Lower leg skin (tissue), 4 donors: ENCODE data around the gene LACC1. TPM values are rescaled to one million over a fixed set of nuclear protein-coding genes. Genes with fewer than 3 reads are reported as not detected.

Experiments
- DNase-seq, 2 donors: peaks; one replicate each; pipeline ENCODE4 v3.0.0-alpha.2; 2019; ENCODE audit warnings: low spot score in 2 of 2
- H3K4me3 ChIP-seq: fragments of 200-600 bp; sonication (generic); 2 replicates; pipeline ENCODE4 v1.5.1; 2017; ENCODE audit warnings: mild to moderate bottlenecking, low read depth; ENCODE audit not compliant: poor library complexity, severe bottlenecking
- CTCF ChIP-seq, 3 donors: fragments of 450-650 bp; IDR thresholded peaks; one replicate each; pipeline ENCODE4 v1.5.1; 2016; ENCODE audit warnings: antibody characterized with exemption in 3 of 3, mild to moderate bottlenecking in 3 of 3, moderate library complexity in 2 of 3
- POLR2A ChIP-seq, 2 donors: fragments of 450-650 bp; IDR thresholded peaks; one replicate each; pipeline ENCODE4 v1.6.1; 2016 to 2017; ENCODE audit warnings: antibody characterized with exemption in 2 of 2, mild to moderate bottlenecking in 1 of 2, moderate library complexity in 1 of 2
- WGBS, 2 donors: methylation state at CpG; one replicate each; pipeline ENCODE4 v1.1.5; 2018; 5-methylcytosine and 5-hydroxymethylcytosine counted together
- intact Hi-C: fragments of 100-400 bp; cut with DNase I; formaldehyde crosslinking; loops from one replicate; pipeline ENCODE4 v1.15.0; 2023; ENCODE audit warnings: low total_unique reads
- total RNA-seq, 4 donors: library from RNA; depleted of rRNA; stranded (reverse); fragments of >200 nt; gene quantifications; one replicate each; pipeline ENCODE4 v1.1.0, GENCODE V29; 2016

The LACC1 gene
- total RNA-seq, 4 donors from 2014 or later = 2.7 to 6.8 (median 4.3) TPM

GRCh38 chr13:43878892-43879754 is 581 bp upstream of the LACC1 start, which contains the start of gene CCDC122:
TSS of gene CCDC122 (minus strand) at chr13:43879740. CDS start at chr13:43869376, 10,364 bp downstream.
- H3K4me3 ChIP-seq = peak within 1 kb of the TSS; percentile 79
- 0 to 1% methylated on average over 39 to 53 of the region's 78 CpGs for WGBS, 2 donors
- TF ChIP-seq CTCF (IDR thresholded peaks at IDR 0.05) (no peak), POLR2A (IDR thresholded peaks at IDR 0.05) (peak in 1 of 2 donors; percentile 24)
- intact Hi-C loops = no loop called here
- peak; percentile 72 to 96 for DNase-seq

DNA sequence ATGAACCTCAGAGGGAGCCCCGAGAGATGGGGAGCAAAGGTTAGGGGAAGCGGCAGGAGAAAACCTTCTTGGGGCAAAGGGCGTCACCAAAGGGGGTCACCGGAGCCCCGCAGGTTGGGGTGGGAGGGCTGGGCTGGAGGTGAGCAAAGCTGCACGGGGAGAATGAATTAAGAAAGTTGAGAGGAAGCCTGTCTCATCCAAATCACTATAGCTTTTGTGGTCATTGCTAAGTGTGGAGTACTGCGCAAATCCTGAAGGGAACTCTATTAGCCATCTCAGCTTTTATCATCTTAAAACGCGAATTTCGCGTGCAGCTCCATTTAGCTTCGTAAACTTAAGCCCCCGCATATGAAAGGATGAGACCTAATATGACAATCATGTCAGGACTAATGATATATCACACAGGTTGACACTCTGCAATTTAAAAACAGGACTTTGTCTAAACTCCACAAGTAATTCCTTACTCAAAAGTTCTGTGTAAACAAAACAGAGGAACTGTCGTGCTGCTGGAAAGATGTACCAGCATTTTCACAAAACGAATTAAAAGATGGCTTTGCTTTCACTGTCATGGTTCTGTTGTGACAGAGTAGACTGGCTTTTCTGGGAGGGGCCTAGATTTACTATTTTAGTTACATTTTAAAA is 631 bp downstream of the LACC1 start:
- TF ChIP-seq POLR2A (IDR thresholded peaks at IDR 0.05) = no peak
- 35 to 43% methylated on average over 15 of the region's 15 CpGs for WGBS, 2 donors
- DNase-seq = no peak
- intact Hi-C loops = no loop called here
- H3K4me3 ChIP-seq = peak overlapping the region; percentile 79

DNA sequence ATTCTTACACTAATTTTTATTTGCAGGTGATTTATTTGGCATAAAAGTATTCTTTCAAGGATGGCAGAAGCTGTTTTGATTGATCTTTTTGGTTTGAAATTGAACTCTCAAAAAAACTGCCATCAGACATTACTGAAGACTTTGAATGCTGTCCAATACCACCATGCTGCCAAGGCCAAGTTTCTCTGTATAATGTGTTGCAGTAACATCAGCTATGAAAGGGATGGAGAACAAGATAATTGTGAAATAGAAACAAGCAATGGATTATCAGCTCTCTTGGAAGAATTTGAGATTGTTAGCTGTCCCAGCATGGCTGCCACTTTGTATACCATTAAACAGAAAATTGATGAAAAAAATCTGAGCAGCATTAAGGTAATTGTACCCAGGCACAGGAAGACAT is 1.2 kb downstream of the LACC1 start:
- intact Hi-C loops = no loop called here

DNA sequence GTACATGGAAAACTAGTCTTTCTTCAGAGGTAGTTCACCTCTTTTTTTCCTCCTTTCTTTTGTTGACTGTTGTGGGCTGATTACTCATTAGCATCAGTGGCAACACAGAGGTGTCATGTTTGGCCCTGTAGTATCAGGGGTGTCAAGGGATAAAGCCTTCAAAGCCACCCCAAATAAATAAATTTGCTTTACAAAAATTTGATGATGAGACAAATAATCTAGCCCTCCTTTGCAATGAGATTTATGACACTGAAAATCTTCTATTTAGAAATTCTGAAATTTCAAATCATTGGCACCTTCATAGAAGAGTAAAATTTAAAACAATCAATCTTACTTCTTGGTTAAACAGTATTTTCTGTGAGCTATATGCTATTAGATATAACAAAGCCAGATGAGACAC is 1.9 kb downstream of the LACC1 start:
- intact Hi-C loops = no loop called here
- no peak overlapping the region for H3K4me3 ChIP-seq
- DNase-seq = no peak
- no peak for TF ChIP-seq POLR2A (IDR thresholded peaks at IDR 0.05)
- no peak for TF ChIP-seq CTCF (IDR thresholded peaks at IDR 0.05)

More for the DNA sequence above, 1.2 kb downstream of the LACC1 start:
- no peak overlapping the region for H3K4me3 ChIP-seq
- DNase-seq = no peak
- no peak for TF ChIP-seq CTCF (IDR thresholded peaks at IDR 0.05)
- TF ChIP-seq POLR2A (IDR thresholded peaks at IDR 0.05) = no peak

DNA sequence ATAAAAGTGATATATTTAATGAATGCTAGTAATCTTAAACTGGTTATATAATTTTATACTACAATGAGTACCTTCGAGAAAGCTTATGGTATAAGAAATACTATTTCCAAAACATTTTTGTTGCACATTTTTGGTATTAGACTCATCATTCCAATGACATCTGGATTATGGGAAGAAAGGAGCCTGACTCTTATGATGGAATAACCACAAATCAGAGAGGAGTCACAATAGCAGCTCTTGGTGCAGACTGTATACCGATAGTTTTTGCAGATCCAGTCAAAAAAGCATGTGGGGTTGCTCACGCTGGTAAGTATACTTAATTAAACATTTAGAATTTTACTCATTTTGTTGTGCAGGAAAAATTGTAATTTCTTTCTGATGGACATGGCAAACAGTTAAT is 3.9 kb downstream of the LACC1 start:
- DNase-seq = no peak
- 92 to 95% methylated on average over 3 of the region's 3 CpGs for WGBS, 2 donors
- TF ChIP-seq CTCF (IDR thresholded peaks at IDR 0.05) = no peak
- TF ChIP-seq POLR2A (IDR thresholded peaks at IDR 0.05) = no peak
- H3K4me3 ChIP-seq = no peak overlapping the region
- intact Hi-C loops = no loop called here

DNA sequence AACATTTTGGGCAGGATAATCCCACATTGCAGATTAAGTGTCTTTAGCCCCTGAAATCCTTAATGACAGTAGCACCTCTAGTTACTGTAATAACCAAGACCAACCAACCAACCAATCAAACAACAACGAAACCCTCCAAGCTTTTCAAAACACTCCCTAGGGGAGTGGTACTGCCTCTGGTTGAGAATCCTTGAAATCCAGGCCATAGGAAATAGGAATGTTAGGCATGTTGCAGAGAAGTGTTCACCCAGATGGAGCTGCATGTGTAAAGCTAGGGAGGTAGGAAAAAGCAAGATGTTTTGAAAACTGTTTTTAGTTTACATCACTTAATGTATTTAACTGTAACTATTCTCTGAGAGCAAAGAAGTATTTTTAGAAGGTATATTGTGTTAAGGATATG is 4.5 kb downstream of the LACC1 start:
- no peak for DNase-seq
- intact Hi-C loops = no loop called here
- 86 to 89% methylated on average over 1 of the region's 1 CpG for WGBS, 2 donors
- H3K4me3 ChIP-seq = no peak overlapping the region
- no peak for TF ChIP-seq CTCF (IDR thresholded peaks at IDR 0.05)
- TF ChIP-seq POLR2A (IDR thresholded peaks at IDR 0.05) = no peak
